GM23248 (cell line): ENCODE measurements around the gene KIRREL1. TPM values are rescaled to one million over a fixed set of nuclear protein-coding genes. Genes with fewer than 3 reads are reported as not detected.

Source experiments
- DNase-seq: peaks from one replicate; pipeline ENCODE4 v3.0.0-alpha.2; 2015
- H2AFZ ChIP-seq: fragments of 200-600 bp; sonication (generic); 2 replicates; pipeline ENCODE4 v1.6.1; 2016; ENCODE audit warnings: antibody characterized with exemption
- H3F3A ChIP-seq: fragments of 200-600 bp; sonication (generic); 2 replicates; pipeline ENCODE4 v1.6.1; 2016; ENCODE audit warnings: mild to moderate bottlenecking, antibody characterized with exemption, mixed run types; ENCODE audit not compliant: insufficient read depth
- H3K27ac ChIP-seq: fragments of 200-600 bp; sonication (generic); 2 replicates; pipeline ENCODE4 v1.5.1; 2016; ENCODE audit warnings: mild to moderate bottlenecking
- H3K27me3 ChIP-seq: fragments of 200-600 bp; sonication (generic); replicated peaks from 2 replicates; pipeline ENCODE4 v1.6.1; 2016; ENCODE audit warnings: mild to moderate bottlenecking; ENCODE audit not compliant: insufficient read depth
- H3K36me3 ChIP-seq: fragments of 200-600 bp; sonication (generic); 2 replicates; pipeline ENCODE4 v1.6.1; 2016; ENCODE audit warnings: low read depth, mild to moderate bottlenecking
- H3K4me1 ChIP-seq: fragments of 200-600 bp; sonication (generic); 2 replicates; pipeline ENCODE4 v1.6.1; 2016; ENCODE audit warnings: mild to moderate bottlenecking; ENCODE audit not compliant: insufficient read depth
- H3K4me2 ChIP-seq: fragments of 200-600 bp; sonication (generic); one replicate; pipeline ENCODE4 v1.6.1; 2016; ENCODE audit warnings: mild to moderate bottlenecking; ENCODE audit not compliant: unreplicated experiment
- H3K4me3 ChIP-seq: fragments of 200-600 bp; sonication (generic); 2 replicates; pipeline ENCODE4 v1.5.1; 2016; ENCODE audit warnings: mild to moderate bottlenecking
- H3K79me2 ChIP-seq: fragments of 200-600 bp; sonication (generic); 2 replicates; pipeline ENCODE4 v1.6.1; 2016; ENCODE audit warnings: mild to moderate bottlenecking; ENCODE audit not compliant: insufficient read depth
- H3K9ac ChIP-seq: fragments of 200-600 bp; sonication (generic); 2 replicates; pipeline ENCODE4 v1.6.1; 2016; ENCODE audit warnings: mild to moderate bottlenecking
- H3K9me2 ChIP-seq: fragments of 200-600 bp; sonication (generic); 2 replicates; pipeline ENCODE4 v1.6.1; 2016; ENCODE audit warnings: mixed run types, mild to moderate bottlenecking, moderate library complexity; ENCODE audit not compliant: insufficient read depth
- H3K9me3 ChIP-seq: fragments of 200-600 bp; sonication (generic); one replicate; pipeline ENCODE4 v1.6.1; 2017; ENCODE audit warnings: low read depth
- H4K20me1 ChIP-seq: fragments of 200-600 bp; sonication (generic); 2 replicates; pipeline ENCODE4 v1.6.0; 2016; ENCODE audit not compliant: insufficient read depth
- EZH2 ChIP-seq: fragments of 200-600 bp; sonication (generic); IDR thresholded peaks from 2 replicates; pipeline ENCODE4 v1.6.1; 2018; ENCODE audit warnings: antibody characterized with exemption, mild to moderate bottlenecking; ENCODE audit not compliant: insufficient read depth, poor library complexity, severe bottlenecking
- EZH2phosphoT487 ChIP-seq: fragments of 200-600 bp; sonication (generic); IDR thresholded peaks from 2 replicates; pipeline ENCODE4 v1.6.1; 2018; ENCODE audit warnings: antibody characterized with exemption, moderate library complexity, mild to moderate bottlenecking, low read depth; ENCODE audit not compliant: insufficient read depth
- WGBS, 2 experiments: methylation state at CpG; one replicate each; pipeline ENCODE4 v1.1.6; 2015 to 2017; ENCODE audit warnings: low lambda C conversion rate in 2 of 2, low coverage in 1 of 2; ENCODE audit errors: missing lambda C conversion rate in 2 of 2; 5-methylcytosine and 5-hydroxymethylcytosine counted together
- in situ Hi-C: fragments of 300-500 bp; cut with MboI; formaldehyde crosslinking; loops from 2 replicates; pipeline ENCODE4 v1.15.0; 2020
- polyA plus RNA-seq: library from polyadenylated mRNA; unstranded; fragments of >200 nt; fragmentation: Nextera tagmentation; extraction: Ambion mirVana; gene quantifications from 2 replicates; pipeline ENCODE4 v1.2.1, GENCODE V29; 2016
- total RNA-seq: library from RNA; depleted of rRNA; stranded (reverse); fragments of >200 nt; shearing (Covaris generic); gene quantifications from 2 replicates; pipeline ENCODE4 v1.2.3, GENCODE V29; 2014

The KIRREL1 gene
- total and polyA plus RNA-seq, 2 experiments from 2014 or later, result 33.7 to 108 TPM

- H3K4me1 ChIP-seq, result no peaks in the 10 kb centered on the region
- peak; percentile 28 for DNase-seq
- WGBS, 2 experiments, result 22 to 36% methylated on average over 7 of the region's 7 CpGs
- no peaks in the 10 kb centered on the region for H3K36me3 ChIP-seq
- H3K79me2 ChIP-seq, result no peaks in the 10 kb centered on the region
- H2AFZ ChIP-seq, result no peak overlapping the region
- no peak overlapping the region for H3K4me2 ChIP-seq
- in situ Hi-C loops, result loop anchor here (10.0 kb wide), 1 partner anchor 100 kb away; no protein-coding TSS in a partner anchor
- H3K9me3 ChIP-seq, result no peaks in the 10 kb centered on the region
- H3K9ac ChIP-seq, result no peak overlapping the region
- H3K4me3 ChIP-seq, result no peak overlapping the region
- TF ChIP-seq EZH2 (no peak), EZH2phosphoT487 (no peak)
- no peaks in the 10 kb centered on the region for H4K20me1 ChIP-seq
- H3K9me2 ChIP-seq, result no peaks in the 10 kb centered on the region
- no peak overlapping the region for H3K27ac ChIP-seq
- no peaks in the 10 kb centered on the region for H3K27me3 ChIP-seq
- H3F3A ChIP-seq, result peaks cover 2% of the 10 kb centered on the region; the same call in 1 of the 2 replicates
These were observed 9.0 kb upstream of the KIRREL1 start for GRCh38 chr1:157984469-157984868.

GRCh38 chr1:157985473-157985872, 8.0 kb upstream of the KIRREL1 start:
- H2AFZ ChIP-seq, result no peak overlapping the region
- H3K79me2 ChIP-seq, result no peaks in the 10 kb centered on the region
- no peak overlapping the region for H3K27ac ChIP-seq
- peaks cover 3% of the 10 kb centered on the region; the same call in 1 of the 2 replicates for H3F3A ChIP-seq
- H3K4me3 ChIP-seq, result no peak overlapping the region
- no peaks in the 10 kb centered on the region for H3K27me3 ChIP-seq
- in situ Hi-C loops, result loop anchor here (10.0 kb wide), 1 partner anchor 99 kb away; no protein-coding TSS in a partner anchor
- H4K20me1 ChIP-seq, result no peaks in the 10 kb centered on the region
- no peak for TF ChIP-seq EZH2
- TF ChIP-seq EZH2phosphoT487, result no peak
- H3K4me1 ChIP-seq, result no peaks in the 10 kb centered on the region
- H3K9me3 ChIP-seq, result no peaks in the 10 kb centered on the region
- no peak overlapping the region for H3K9ac ChIP-seq
- no peaks in the 10 kb centered on the region for H3K9me2 ChIP-seq
- no peak overlapping the region for H3K4me2 ChIP-seq
- DNase-seq, result no peak
- 81 to 88% methylated on average over 1 of the region's 1 CpG for WGBS, 2 experiments
- H3K36me3 ChIP-seq, result no peaks in the 10 kb centered on the region

GRCh38 chr1:157988002-157988401, 5.4 kb upstream of the KIRREL1 start:
- WGBS, 2 experiments, result 81% methylated on average over 3 of the region's 3 CpGs
- no peaks in the 10 kb centered on the region for H4K20me1 ChIP-seq
- no peaks in the 10 kb centered on the region for H3K9me2 ChIP-seq
- DNase-seq, result no peak
- H3K4me3 ChIP-seq, result no peak overlapping the region
- no peaks in the 10 kb centered on the region for H3K36me3 ChIP-seq
- H2AFZ ChIP-seq, result no peak overlapping the region
- H3K79me2 ChIP-seq, result 0 out of 2 replicates have a peak, but pooled peaks cover under 1% of the 10 kb centered on the region
- peaks cover 6% of the 10 kb centered on the region for H3K4me1 ChIP-seq
- H3K9me3 ChIP-seq, result no peaks in the 10 kb centered on the region
- no peak overlapping the region for H3K4me2 ChIP-seq
- H3K9ac ChIP-seq, result no peak overlapping the region
- H3K27me3 ChIP-seq, result no peaks in the 10 kb centered on the region
- TF ChIP-seq EZH2phosphoT487 (no peak), EZH2 (no peak)
- H3F3A ChIP-seq, result peaks cover 10% of the 10 kb centered on the region; the same call in 1 of the 2 replicates
- no peak overlapping the region for H3K27ac ChIP-seq
- in situ Hi-C loops, result loop anchor here (10.0 kb wide), 1 partner anchor 97 kb away; no protein-coding TSS in a partner anchor

- H2AFZ ChIP-seq, result peak overlapping the region; percentile 57
- no peak overlapping the region; the same call in 1 of the 2 replicates for H3K27ac ChIP-seq
- in situ Hi-C loops, result no loop called here
- H3K4me2 ChIP-seq, result peak overlapping the region; percentile 73
- H3K36me3 ChIP-seq, result no peaks in the 10 kb centered on the region
- TF ChIP-seq EZH2phosphoT487, result no peak
- TF ChIP-seq EZH2, result no peak
- H3K4me1 ChIP-seq, result peaks cover 31% of the 10 kb centered on the region
- H3K9ac ChIP-seq, result no peak overlapping the region
- no peaks in the 10 kb centered on the region for H4K20me1 ChIP-seq
- peak; percentile 84 for DNase-seq
- H3K9me3 ChIP-seq, result no peaks in the 10 kb centered on the region
- no peaks in the 10 kb centered on the region for H3K9me2 ChIP-seq
- H3K27me3 ChIP-seq, result no peaks in the 10 kb centered on the region
- 35 to 37% methylated on average over 10 of the region's 10 CpGs for WGBS, 2 experiments
- no peak overlapping the region for H3K4me3 ChIP-seq
- peaks cover 42% of the 10 kb centered on the region for H3K79me2 ChIP-seq
- peaks cover 17% of the 10 kb centered on the region; the same call in 1 of the 2 replicates for H3F3A ChIP-seq
These were observed 1.2 kb upstream of the KIRREL1 start for GRCh38 chr1:157992031-157992832.
